A549 (cell line): ENCODE measurements around the gene POLR2L. TPM values are rescaled to one million over a fixed set of nuclear protein-coding genes. Genes with fewer than 3 reads are reported as not detected.

Source experiments
- ATAC-seq, 2 experiments: fragments of 200-7000 bp in 1 of 2; fragments of >200 bp in 1 of 2; cut with Nextera tagmentation in 1 of 2; cut with Tn5 transposase in 1 of 2; 3 replicates each; pipeline versions ENCODE4 v1.8.0 to v1.9.1; 2018 to 2020; ENCODE audit warnings: mild to moderate bottlenecking in 1 of 2, moderate library complexity in 1 of 2
- CTCF ChIA-PET: fragments of 300-600 bp; sonication (Branson Sonifier 250); formaldehyde crosslinking; extraction: SDS; loops from one replicate; lab custom pipeline; 2021; ENCODE audit warnings: antibody characterized with exemption, inconsistent platforms; lab: Yijun Ruan, JAX
- POLR2A ChIA-PET: fragments of 350-600 bp; formaldehyde crosslinking; extraction: SDS; loops from one replicate; lab custom pipeline; 2021; ENCODE audit warnings: antibody characterized with exemption, inconsistent platforms; lab: Yijun Ruan, JAX
- DNase-seq, 2 experiments: peaks; one replicate each; pipeline versions ENCODE4 v3.0.0 to v3.0.0-alpha.2; 2011 to 2016; ENCODE audit warnings: low read depth in 1 of 2, low spot score in 1 of 2
- FAIRE-seq: peaks from 2 replicates; lab custom pipeline; 2011; peaks lifted over from hg19 to GRCh38; lab: Jason Lieb, UNC
- H3K27ac ChIP-seq, 2 experiments: fragments of >200 bp; sonication (Bioruptor Twin); formaldehyde crosslinking; 3 replicates each; pipeline ENCODE4 v1.5.1; 2016 to 2017
- H3K4me1 ChIP-seq: fragments of >200 bp; sonication (Bioruptor Twin); formaldehyde crosslinking; 3 replicates; pipeline ENCODE4 v1.6.1; 2016
- H3K4me2 ChIP-seq: fragments of >200 bp; sonication (Bioruptor Twin); formaldehyde crosslinking; 3 replicates; pipeline ENCODE4 v1.6.1; 2016
- H3K4me3 ChIP-seq: fragments of >200 bp; sonication (Bioruptor Twin); formaldehyde crosslinking; 3 replicates; pipeline ENCODE4 v1.5.1; 2016
- H3K9me3 ChIP-seq: fragments of >200 bp; sonication (Bioruptor Twin); formaldehyde crosslinking; 3 replicates; pipeline ENCODE4 v1.6.1; 2016
- BHLHE40 ChIP-seq: IDR thresholded peaks from 2 replicates; pipeline ENCODE4 v1.6.1; 2012; ENCODE audit warnings: low read depth, low read length, inconsistent platforms
- CBX8 ChIP-seq: fragments of 200-600 bp; sonication (generic); IDR thresholded peaks from 2 replicates; pipeline ENCODE4 v1.6.1; 2016
- CHD2 ChIP-seq: fragments of 150-350 bp; IDR thresholded peaks from 2 replicates; pipeline ENCODE4 v1.6.1; 2014; ENCODE audit warnings: low read length; ENCODE audit not compliant: partially characterized antibody
- EHF ChIP-seq: fragments of 250-450 bp; sonication (Bioruptor Pico); IDR thresholded peaks from 2 replicates; pipeline ENCODE4 v1.5.0; 2020; ENCODE audit warnings: mild to moderate bottlenecking
- EHMT2 ChIP-seq: fragments of 200-600 bp; sonication (generic); IDR thresholded peaks from 2 replicates; pipeline ENCODE4 v1.6.1; 2016; ENCODE audit warnings: antibody characterized with exemption, low read depth, mild to moderate bottlenecking, moderate library complexity
- ESRRA ChIP-seq: fragments of 150-350 bp; IDR thresholded peaks from 2 replicates; pipeline ENCODE4 v1.6.1; 2014; ENCODE audit warnings: mild to moderate bottlenecking, low read length, borderline replicate concordance
- FOSB ChIP-seq: fragments of 250-450 bp; sonication (Bioruptor Pico); IDR thresholded peaks from 2 replicates; pipeline ENCODE4 v1.5.0; 2020; ENCODE audit warnings: mild to moderate bottlenecking, moderate library complexity
- FOSL2 ChIP-seq, 2 experiments: fragments of 450-650 bp in 1 of 2; fragments of >200 bp in 1 of 2; sonication (Bioruptor Twin) in 1 of 2; formaldehyde crosslinking; IDR thresholded peaks; 2 replicates each; pipeline versions ENCODE4 v1.5.0 to v1.6.1; 2016 to 2020; ENCODE audit warnings: mild to moderate bottlenecking in 1 of 2, moderate library complexity in 1 of 2
- HOXA7 ChIP-seq: fragments of 250-450 bp; sonication (Bioruptor Pico); IDR thresholded peaks from 2 replicates; pipeline ENCODE4 v1.5.0; 2020; ENCODE audit warnings: mild to moderate bottlenecking, moderate library complexity
- HOXB5 ChIP-seq: fragments of 250-450 bp; sonication (Bioruptor Pico); IDR thresholded peaks from 2 replicates; pipeline ENCODE4 v1.5.0; 2020; ENCODE audit warnings: mild to moderate bottlenecking, moderate library complexity
- KDM1A ChIP-seq: fragments of 200-600 bp; sonication (generic); IDR thresholded peaks from 2 replicates; pipeline ENCODE4 v1.6.1; 2016; ENCODE audit warnings: low read depth, mild to moderate bottlenecking
- MAZ ChIP-seq: fragments of 150-350 bp; IDR thresholded peaks from 2 replicates; pipeline ENCODE4 v1.6.1; 2014; ENCODE audit warnings: antibody characterized with exemption, low read depth, low read length, borderline replicate concordance
- MYC ChIP-seq: IDR thresholded peaks from 2 replicates; pipeline ENCODE4 v1.6.1; 2012; ENCODE audit warnings: mild to moderate bottlenecking, inconsistent platforms, low read length, improper control_type of control experiment, borderline replicate concordance
- NR3C1 ChIP-seq: fragments of >200 bp; sonication (Bioruptor Twin); formaldehyde crosslinking; IDR thresholded peaks from 3 replicates; pipeline ENCODE4 v1.6.1; 2017
- PHF8 ChIP-seq: fragments of 200-600 bp; sonication (generic); IDR thresholded peaks from 2 replicates; pipeline ENCODE4 v1.6.1; 2016; ENCODE audit warnings: low read depth, mild to moderate bottlenecking, antibody characterized with exemption, moderate library complexity, borderline replicate concordance
- POLR2A ChIP-seq: IDR thresholded peaks from 2 replicates; pipeline ENCODE4 v1.6.1; 2012; ENCODE audit warnings: mild to moderate bottlenecking, low read length
- POLR2AphosphoS2 ChIP-seq: conservative IDR thresholded peaks from 2 replicates; pipeline ENCODE4 v1.6.1; 2012; ENCODE audit warnings: low read length, improper control_type of control experiment, inconsistent platforms
- RAD21 ChIP-seq, 2 experiments: fragments of >200 bp in 1 of 2; sonication (Bioruptor Twin) in 1 of 2; formaldehyde crosslinking in 1 of 2; IDR thresholded peaks in 1 of 2; conservative IDR thresholded peaks in 1 of 2; 2 replicates in 1 of 2; 3 replicates in 1 of 2; pipeline ENCODE4 v1.6.1; 2012 to 2018; ENCODE audit warnings: inconsistent platforms in 1 of 2
- RNF2 ChIP-seq: fragments of 200-600 bp; sonication (generic); IDR thresholded peaks from 2 replicates; pipeline ENCODE4 v1.6.1; 2016; ENCODE audit warnings: low read depth, mild to moderate bottlenecking, antibody characterized with exemption, moderate library complexity, borderline replicate concordance
- SREBF2 ChIP-seq: fragments of 450-650 bp; IDR thresholded peaks from 2 replicates; pipeline ENCODE4 v1.6.1; 2014; ENCODE audit warnings: mild to moderate bottlenecking, moderate library complexity
- TFCP2L1 ChIP-seq: fragments of 250-450 bp; sonication (Bioruptor Pico); IDR thresholded peaks from 2 replicates; pipeline ENCODE4 v1.5.0; 2021; ENCODE audit warnings: mild to moderate bottlenecking
- ZC3H11A ChIP-seq: fragments of 450-650 bp; IDR thresholded peaks from 2 replicates; pipeline ENCODE4 v1.6.1; 2014; ENCODE audit warnings: antibody characterized with exemption, mild to moderate bottlenecking
- ZNF302 ChIP-seq: fragments of 250-450 bp; sonication (Bioruptor Pico); IDR thresholded peaks from 2 replicates; pipeline ENCODE4 v1.9.0; 2021; ENCODE audit warnings: inconsistent platforms, mild to moderate bottlenecking, moderate library complexity
- WGBS: methylation state at CpG from one replicate; pipeline ENCODE4 v1.1.6; 2017; ENCODE audit errors: missing lambda C conversion rate; 5-methylcytosine and 5-hydroxymethylcytosine counted together
- polyA plus RNA-seq, 4 experiments: library from polyadenylated mRNA; depleted of rRNA in 3 of 4; stranded (reverse); fragments of >200 nt; fragmentation: RNase III in 1 of 4; extraction: RNeasy Plus Mini Kit Qiagen cat#74134 plus additional on column Dnase treatment in 1 of 4; gene quantifications; 2 replicates in 3 of 4; 3 replicates in 1 of 4; pipeline ENCODE4 v1.2.3, GENCODE V29; 2011 to 2017
- TF ChIP-seq, protein P1 (sequence below): fragments of >200 bp; sonication (Bioruptor Twin); formaldehyde crosslinking; IDR thresholded peaks from 2 replicates; pipeline ENCODE4 v1.6.1; 2016
- TF ChIP-seq, protein P2 (sequence below): fragments of 250-450 bp; sonication (Bioruptor Pico); IDR thresholded peaks from 2 replicates; pipeline ENCODE4 v1.5.0; 2021; ENCODE audit warnings: mild to moderate bottlenecking, moderate library complexity, borderline replicate concordance
- TF ChIP-seq, protein P3 (sequence below): IDR thresholded peaks from 2 replicates; pipeline ENCODE4 v1.6.1; 2012; ENCODE audit warnings: low read depth, borderline replicate concordance
- TF ChIP-seq, protein P4 (sequence below): fragments of 450-650 bp; IDR thresholded peaks from 2 replicates; pipeline ENCODE4 v1.6.1; 2014; ENCODE audit warnings: antibody characterized with exemption

Gene POLR2L
- polyA plus RNA-seq, 2 of the 4 experiments (the other 2 are of a cell fraction), result 140 to 773 TPM

DNA sequence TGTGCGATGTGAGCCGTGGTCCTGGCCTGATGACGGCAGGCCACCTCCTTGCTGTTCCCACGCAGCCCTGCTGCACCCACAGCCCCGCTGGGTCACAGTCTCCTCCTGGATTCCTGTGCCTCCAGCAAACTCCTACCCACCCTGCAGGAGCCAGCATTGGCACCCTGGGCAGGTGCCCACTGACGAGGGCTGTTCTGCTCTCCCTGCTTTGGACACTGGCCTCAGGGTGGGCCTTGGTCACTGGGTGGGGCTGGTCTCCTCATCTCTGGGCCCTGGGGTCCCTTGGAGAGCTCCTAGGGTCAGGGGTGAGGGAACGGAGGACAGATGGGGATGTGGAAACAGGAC is 13.0 kb upstream of the POLR2L start:
- Histone ChIP-seq H3K4me3 (no peak overlapping the region), H3K4me2 (no peak overlapping the region), H3K27ac (no peak overlapping the region), H3K4me1 (peaks cover 46% of the 10 kb centered on the region), H3K9me3 (no peaks in the 10 kb centered on the region)
- POLR2A ChIA-PET, result no interaction called here
- ATAC-seq, result no peak
- CTCF ChIA-PET, result interaction anchor here (3.2 to 9.0 kb wide), 4 partner anchors 9 to 196 kb away, joined by 10 to 37 read pairs (median 23); no protein-coding TSS in a partner anchor
- TF ChIP-seq, protein P1, sequence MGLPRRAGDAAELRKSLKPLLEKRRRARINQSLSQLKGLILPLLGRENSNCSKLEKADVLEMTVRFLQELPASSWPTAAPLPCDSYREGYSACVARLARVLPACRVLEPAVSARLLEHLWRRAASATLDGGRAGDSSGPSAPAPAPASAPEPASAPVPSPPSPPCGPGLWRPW, result no peak
- TF ChIP-seq, protein P2, sequence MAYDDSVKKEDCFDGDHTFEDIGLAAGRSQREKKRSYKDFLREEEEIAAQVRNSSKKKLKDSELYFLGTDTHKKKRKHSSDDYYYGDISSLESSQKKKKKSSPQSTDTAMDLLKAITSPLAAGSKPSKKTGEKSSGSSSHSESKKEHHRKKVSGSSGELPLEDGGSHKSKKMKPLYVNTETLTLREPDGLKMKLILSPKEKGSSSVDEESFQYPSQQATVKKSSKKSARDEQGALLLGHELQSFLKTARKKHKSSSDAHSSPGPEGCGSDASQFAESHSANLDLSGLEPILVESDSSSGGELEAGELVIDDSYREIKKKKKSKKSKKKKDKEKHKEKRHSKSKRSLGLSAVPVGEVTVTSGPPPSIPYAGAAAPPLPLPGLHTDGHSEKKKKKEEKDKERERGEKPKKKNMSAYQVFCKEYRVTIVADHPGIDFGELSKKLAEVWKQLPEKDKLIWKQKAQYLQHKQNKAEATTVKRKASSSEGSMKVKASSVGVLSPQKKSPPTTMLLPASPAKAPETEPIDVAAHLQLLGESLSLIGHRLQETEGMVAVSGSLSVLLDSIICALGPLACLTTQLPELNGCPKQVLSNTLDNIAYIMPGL, result no peak
- TF ChIP-seq EHF (CRISPR knock-in tag) (no peak), HOXB5 (no peak), KDM1A (no peak), SREBF2 (no peak), RNF2 (no peak), EHMT2 (no peak), ESRRA (no peak), ZNF302 (no peak)
- no peak for DNase-seq
- WGBS, result 94% methylated on average over 6 of the region's 7 CpGs
- no peak for FAIRE-seq

GRCh38 chr11:854601-855329 is 12.4 kb upstream of the POLR2L start:
- H3K9me3 ChIP-seq, result no peaks in the 10 kb centered on the region
- H3K27ac ChIP-seq, result no peak overlapping the region
- no peak for DNase-seq
- H3K4me1 ChIP-seq, result peaks cover 43% of the 10 kb centered on the region
- 89% methylated on average over 19 of the region's 20 CpGs for WGBS
- no peak for FAIRE-seq
- H3K4me2 ChIP-seq, result no peak overlapping the region
- POLR2A ChIA-PET, result no interaction called here
- TF ChIP-seq ESRRA (no peak), MYC (no peak), CBX8 (no peak), RNF2 (no peak), TFCP2L1 (CRISPR knock-in tag) (no peak), EHMT2 (no peak), CHD2 (no peak), MAZ (no peak), FOSB (CRISPR knock-in tag) (no peak), ZC3H11A (no peak), HOXA7 (no peak), RAD21 (conservative IDR thresholded peaks at IDR 0.05 in 1 of 2, IDR thresholded peaks at IDR 0.05 in 1 of 2) (no peak), FOSL2 (IDR thresholded peaks at IDR 0.05) (no peak), FOSL2 (CRISPR knock-in tag; IDR thresholded peaks at IDR 0.05) (no peak), POLR2A (no peak), BHLHE40 (no peak), POLR2AphosphoS2 (no peak), PHF8 (no peak), NR3C1 (no peak)
- TF ChIP-seq, protein P3, sequence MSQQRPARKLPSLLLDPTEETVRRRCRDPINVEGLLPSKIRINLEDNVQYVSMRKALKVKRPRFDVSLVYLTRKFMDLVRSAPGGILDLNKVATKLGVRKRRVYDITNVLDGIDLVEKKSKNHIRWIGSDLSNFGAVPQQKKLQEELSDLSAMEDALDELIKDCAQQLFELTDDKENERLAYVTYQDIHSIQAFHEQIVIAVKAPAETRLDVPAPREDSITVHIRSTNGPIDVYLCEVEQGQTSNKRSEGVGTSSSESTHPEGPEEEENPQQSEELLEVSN, result no peak
- TF ChIP-seq, protein P4, sequence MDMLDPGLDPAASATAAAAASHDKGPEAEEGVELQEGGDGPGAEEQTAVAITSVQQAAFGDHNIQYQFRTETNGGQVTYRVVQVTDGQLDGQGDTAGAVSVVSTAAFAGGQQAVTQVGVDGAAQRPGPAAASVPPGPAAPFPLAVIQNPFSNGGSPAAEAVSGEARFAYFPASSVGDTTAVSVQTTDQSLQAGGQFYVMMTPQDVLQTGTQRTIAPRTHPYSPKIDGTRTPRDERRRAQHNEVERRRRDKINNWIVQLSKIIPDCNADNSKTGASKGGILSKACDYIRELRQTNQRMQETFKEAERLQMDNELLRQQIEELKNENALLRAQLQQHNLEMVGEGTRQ, result no peak
- no peak overlapping the region for H3K4me3 ChIP-seq
- CTCF ChIA-PET, result interaction anchor here (1.1 to 9.0 kb wide), 6 partner anchors 8 to 196 kb away, joined by 3 to 37 read pairs (median 12); no protein-coding TSS in a partner anchor
- ATAC-seq, result no peak
